Stimulated activated CD4-positive, alpha-beta T cell treated with anti-CD3 and anti-CD28 coated beads, Interleukin-2, amount 100 ng/mL, for 24 hours (primary cell): ENCODE data around the gene CORO1A.
"Not testable (repeated sequence)": the region's sequence is repeated elsewhere in the genome, so short reads cannot be mapped to it uniquely, and the experiment has no call there.

Experiments
- DNase-seq, 2 donors: peaks; one replicate each; pipeline ENCODE4 v3.0.0-alpha.2; 2020

The CORO1A gene

DNA sequence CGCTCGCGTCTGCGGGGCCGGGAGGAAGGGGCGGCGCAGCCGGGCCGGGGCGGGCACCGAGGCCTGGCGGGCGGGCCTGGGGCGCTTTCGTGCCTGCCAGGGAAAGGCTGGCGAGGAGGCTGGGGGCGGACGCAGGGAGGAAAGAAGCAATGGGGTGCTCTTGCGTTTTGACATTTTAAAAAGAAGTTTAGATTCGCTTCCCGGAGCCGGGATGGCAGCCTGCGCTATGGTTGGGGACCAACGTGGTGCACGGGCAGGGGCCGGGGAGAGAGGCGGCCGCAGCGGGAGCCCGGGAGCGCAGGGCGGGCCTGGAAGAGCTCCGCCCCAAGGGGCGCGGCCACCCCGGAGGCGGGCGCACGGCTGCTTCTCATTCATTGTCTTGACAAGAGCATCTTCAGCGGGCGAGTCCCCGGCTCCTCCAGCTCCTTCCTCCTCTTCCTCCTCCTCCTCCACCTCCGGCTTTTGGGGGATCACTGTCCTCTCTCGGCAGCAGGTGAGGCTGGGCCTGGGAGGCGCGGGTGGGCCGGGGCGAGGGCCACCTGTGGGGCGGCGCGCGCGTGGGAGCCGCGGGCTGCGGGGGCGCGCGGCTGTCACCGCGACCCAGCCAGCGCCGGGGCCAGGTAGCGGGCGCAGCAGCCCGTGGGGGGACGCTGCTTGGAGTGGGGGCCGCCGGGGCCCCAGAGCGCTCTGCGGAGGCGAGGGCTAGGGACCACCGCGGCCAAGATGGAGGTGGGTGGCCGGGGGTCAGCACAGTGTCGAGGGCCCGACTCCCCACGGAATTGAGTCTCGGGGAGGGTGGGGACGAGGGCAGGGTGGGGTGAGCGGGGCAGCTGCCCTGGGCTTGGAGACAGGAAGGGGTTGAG lies at the start of gene CORO1A:
Gene CORO1A (plus strand): TSS at position 370 of the 863 bp plus-strand sequence. CDS start 1,608 bp downstream, outside the sequence.
- DNase-seq = peak; percentile 86 to 91

DNA sequence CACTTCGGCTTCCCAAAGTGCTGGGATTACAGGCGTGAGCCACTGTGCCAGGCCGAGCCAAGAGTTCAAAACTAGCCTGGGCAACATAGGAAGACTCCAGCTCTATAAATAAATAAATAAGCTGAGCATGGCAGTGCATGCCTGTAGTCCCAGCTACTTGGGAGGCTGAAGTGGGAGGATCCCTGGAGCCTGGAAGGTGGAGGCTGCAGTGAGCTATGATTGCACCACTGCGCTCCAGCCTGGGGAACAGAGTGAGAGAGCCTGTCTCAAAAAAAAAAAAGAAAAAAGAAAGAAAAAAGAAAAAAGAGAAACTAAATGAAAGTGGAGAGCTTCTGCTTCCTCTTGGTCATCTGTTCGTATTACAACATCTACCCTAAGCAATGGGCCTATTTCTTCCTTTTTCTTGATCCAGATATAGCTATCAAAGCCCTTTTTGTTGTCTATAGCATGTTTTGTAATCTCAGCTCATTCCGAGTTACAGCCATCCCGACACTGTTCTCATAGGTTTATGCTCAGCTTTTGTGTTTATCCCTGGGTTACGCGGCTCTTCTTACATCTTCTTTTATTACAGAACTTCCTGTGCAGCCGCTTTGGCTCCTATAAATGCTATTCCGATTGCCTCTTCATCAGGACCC lies 46.3 kb upstream of the CORO1A start:
- DNase-seq = no peak

DNA sequence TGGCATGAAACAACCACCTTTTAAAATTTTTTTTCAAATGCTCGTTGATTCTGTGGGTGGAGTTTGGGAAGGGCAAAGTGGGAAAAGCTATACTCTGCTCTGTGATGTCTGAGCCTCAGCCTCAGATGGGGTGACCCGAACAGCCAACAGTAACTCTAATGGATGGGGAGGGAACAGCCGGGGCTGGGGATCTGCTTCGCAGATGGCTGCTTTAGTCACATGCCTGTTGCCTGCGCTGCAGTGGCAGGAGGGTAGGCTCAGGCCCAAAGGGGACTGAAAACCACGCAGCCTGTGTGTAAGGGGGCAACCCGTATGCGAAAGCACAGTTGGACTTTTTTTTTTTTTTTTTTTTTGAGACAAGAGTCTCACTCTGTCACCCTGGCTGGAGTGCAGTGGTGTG lies 45.5 kb upstream of the CORO1A start:
- no peak for DNase-seq

DNA sequence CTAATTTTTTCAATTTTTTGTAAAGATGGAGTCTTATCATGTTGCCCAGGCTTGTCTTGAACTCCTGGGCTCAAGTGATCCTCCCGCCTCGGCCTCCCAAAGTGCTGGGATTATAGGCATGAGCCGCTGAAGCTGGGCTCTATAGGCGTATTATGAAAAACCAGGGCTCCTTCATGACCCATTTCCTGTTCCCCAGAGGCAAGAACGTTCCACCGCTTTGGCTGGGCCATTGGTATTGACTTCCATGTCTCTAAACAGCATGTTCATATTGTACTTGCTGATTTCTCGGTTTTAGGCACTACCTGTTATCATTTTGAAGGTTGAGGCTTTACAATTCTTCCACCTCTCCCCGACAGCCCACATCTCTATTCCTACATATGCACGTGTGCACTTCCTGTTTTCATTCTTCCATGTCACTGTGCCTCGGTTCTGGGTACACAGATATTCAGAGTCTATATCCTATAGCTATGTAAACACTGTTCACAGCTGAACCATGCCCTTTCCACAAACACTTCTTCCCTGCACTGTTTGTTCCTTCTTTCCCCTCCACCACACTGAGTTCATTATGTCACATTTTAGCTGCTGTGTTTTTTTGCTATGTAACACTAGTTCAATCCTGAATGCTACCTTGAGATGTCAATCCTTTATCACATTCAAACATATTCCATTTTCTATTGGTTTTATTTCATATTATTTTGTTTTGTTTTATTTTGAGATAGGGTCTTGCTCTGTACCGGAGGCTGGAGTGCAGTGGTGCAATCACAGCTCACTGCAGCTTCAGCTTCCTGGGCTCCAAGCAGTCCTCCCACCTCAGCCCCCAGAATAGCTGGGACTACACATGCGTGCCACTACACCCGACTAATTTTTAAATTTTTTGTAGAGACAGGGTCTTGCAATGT lies 43.6 kb upstream of the CORO1A start:
- DNase-seq = no peak

DNA sequence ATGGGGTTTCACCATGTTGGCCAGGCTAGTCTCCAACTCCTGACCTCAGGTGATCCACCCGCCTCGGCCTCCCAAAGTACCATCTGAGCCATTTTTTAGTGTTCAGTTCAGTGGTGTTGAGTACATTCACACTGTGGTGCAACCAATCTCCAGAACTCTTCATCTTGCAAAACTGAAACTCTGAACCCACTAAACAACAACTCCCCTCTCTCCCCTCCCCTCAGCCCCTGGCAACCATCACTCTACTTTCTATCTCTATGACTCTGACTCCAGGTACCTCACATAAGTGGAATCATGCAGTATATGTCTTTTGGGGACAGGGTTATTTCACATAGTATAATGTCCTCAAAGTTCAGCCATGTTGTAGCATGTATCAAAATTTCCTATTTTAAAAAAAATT lies 41.7 kb upstream of the CORO1A start:
- no peak for DNase-seq

DNA sequence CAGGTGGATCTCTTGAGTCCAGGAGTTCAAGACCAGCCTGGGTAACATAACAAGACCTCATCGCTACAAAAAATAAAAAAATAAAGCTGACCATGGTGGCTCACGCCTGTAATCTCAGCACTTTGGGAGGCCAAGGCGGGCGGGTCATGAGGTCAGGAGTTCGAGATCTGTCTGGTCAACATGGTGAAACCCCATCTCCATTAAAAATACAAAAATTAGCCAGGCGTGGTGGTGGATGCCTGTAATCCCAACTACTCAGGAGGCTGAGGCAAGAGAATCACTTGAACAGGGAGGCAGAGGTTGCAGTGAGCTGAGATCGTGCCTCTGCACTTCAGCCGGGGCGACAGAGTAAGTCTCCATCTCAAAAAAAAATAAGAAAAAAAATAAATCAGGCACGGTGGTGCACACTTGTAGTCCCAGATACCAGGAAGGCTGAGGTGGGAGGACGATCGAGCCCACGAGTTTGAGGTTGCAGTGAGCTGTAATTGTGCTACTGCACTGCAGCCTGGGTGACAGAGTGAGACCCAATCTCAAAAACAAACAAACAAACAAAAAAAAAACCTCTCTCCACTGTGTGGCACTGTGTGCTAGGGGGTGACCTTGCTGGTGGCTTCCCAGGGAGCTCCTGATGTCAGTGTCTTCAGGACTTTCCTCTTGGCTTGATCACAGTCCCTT lies 40.6 kb upstream of the CORO1A start:
- DNase-seq = no peak

DNA sequence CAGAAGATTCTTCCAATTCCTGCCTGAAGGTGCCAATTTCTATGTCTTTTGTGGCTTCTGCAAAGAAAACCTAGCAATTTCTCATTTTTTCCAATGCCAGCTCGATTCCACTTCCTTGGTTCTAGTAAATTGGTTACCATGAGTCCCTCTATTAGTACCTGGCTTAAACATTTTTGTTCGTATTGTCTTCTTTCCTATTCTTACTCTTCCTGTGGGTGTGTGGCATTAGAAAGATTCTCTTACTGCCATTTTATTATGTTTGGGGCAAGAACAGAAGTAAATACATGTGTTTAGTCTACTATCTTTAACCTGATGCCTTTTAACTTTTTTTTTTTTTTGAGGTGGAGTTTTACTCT lies 40.1 kb upstream of the CORO1A start:
- no peak for DNase-seq

DNA sequence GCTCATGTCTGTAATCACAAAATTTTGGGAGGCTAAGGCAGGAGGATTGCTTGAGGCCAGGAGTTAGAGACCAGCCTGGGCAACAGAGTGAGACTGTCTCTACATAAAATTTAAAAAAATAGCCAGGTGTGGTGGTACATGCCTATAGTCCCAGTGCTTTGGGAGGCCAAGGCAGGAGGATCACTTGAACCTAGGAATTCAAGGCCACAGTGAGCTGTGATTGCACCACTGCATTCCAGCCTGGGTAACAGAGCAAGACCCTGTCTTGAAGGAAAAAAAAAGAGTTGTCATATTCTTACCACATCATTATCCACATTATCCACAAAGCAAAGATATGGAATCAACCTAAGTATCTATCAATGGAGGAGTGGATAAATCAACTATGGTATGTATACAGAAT lies 39.4 kb upstream of the CORO1A start:
- DNase-seq = no peak

DNA sequence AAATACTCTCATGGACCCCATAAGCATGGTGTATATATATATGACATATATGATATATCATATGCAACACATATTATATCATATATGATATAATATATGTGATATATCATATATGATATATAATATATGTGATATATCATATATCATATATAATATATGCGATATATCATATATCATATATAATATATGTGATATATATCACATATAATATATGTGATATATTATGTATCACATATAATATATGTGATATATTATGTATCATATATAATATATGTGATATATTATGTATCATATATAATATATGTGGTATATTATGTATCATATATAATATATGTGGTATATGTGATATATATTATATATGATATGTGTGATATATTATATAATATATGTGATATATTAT lies 38.5 kb upstream of the CORO1A start:
- no peak for DNase-seq

DNA sequence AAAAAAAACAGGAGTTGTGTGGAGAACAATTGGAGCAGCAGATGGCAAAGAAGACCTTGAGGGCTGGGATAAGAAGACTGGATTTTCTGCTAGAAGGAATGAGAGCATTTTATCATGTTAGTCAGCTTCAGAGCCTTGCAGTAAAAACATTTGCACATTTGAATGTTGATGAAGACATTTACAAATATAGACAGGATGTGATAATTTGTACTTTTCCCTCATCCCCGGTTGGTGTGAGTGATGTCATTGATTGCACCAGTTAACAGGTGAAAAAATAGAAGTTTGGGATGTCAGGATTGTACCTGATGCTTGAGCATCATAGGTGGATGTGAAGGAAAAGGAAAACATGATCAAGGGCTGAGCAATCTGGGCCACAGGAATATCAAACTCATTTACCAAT lies 37.7 kb upstream of the CORO1A start:
- DNase-seq = no peak

DNA sequence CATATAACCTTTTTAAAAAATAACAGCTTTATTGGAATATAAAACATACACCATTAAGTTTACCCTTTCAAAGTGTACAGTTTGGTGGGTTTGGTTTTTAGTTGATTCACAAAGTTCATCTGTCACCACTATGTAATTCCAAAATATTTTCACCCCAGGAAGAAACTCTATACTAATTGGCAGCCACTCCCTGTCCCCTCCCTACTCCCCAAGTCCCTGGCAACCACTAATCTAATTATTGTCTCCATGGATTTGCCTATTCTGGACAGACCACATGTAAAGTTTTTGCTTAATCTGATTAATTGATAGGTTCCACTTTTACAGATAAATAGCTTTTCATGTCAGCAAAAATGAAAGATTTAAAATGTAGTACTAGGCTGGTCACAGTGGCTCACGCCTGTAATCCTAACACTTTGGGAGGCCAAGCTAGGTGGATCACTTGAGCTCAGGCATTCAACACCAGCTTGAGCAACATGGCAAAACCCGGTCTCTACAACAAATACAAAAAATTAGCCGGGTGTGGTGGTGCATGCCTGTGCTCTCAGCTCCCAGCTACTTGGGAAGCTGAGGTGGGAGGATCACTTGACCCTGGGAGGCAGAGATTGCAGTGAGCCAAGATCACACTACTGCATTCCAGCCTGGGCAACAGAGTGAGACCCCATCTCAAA lies 35.4 kb upstream of the CORO1A start:
- DNase-seq = no peak

DNA sequence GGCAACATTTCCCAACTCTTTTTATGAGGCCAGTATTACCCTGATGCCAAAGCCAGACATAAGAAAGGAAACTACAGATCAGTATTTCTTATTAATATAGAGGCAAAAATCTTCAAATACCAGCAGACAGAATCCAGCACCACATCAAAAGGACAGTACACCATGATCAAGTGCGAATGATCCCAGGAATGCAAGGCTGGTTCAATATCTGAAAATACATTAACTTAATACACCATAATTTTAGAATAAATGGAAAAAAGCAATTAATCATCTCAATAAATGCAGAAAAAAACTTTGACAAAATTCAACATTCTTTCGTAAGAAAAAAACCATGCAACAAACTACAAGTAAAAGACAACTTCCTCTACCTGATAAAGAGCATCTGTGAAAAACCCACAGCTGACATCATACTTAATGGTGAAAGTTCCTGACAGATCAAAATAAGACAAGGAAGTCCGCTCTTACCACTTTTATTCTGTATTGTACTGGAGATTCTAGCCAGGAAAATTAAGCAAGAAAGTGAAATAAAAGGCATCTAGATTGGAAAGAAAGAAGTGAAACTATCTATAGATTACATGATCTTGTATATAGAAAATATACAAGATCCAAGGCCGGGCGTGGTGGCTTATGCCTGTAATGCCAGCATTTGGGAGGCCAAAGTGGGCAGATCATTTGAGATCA lies 34.0 kb upstream of the CORO1A start:
- no peak for DNase-seq

DNA sequence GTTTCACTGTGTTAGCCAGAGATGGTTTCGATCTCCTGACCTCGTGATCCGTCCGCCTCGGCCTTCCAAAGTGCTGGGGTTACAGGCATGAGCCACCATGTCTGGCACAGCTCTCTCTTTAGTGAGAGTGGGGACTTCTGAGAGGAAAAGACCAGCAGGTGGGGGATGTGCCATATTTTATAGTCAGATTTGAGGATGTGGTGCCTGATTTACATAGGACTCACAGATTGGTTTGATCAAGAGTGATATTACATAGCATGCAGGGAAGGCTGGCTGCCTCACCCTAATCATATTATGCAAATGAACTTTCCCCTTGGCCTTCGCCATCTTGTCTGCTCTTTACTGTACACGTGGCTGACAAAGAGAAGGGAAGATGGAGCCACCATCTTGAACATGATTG lies 32.3 kb upstream of the CORO1A start:
- no peak for DNase-seq

DNA sequence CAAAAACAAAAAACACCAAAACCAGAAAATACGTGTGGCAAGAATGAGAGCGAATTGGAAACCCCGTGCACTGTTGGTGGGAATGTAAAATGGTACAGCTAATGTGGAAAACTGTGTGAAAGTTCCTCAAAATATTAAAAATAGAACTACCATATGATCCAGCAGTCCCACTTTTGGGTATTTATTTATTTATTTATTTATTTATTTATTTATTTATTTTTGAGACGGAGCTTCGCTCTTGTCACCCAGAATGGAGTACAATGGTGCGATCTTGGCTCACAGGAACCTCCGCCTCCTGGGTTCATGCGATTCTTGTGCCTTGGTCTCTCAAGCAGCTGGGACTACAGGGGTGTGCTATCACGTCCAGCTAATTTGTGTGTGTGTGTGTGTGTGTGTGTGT lies 30.9 kb upstream of the CORO1A start:
- DNase-seq = no peak

DNA sequence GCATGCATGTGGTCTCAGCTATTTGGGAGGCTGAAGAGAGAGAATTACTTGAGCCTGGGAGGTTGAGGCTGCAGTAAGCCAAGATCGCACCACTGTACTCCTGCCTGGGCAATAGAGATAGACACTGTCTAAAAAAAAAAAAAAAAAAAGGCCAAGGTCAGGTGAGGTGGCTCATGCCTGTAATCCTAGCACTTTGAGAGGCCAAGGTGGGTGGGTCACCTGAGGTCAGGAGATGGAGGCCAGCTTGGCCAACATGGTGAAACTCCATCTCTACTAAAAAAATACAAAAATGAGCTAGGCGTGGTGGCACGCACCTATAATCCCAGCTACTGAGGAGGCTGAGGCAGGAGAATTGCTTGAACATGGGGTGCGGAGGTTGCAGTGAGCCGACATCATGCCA lies 28.2 kb upstream of the CORO1A start:
- DNase-seq = no peak

DNA sequence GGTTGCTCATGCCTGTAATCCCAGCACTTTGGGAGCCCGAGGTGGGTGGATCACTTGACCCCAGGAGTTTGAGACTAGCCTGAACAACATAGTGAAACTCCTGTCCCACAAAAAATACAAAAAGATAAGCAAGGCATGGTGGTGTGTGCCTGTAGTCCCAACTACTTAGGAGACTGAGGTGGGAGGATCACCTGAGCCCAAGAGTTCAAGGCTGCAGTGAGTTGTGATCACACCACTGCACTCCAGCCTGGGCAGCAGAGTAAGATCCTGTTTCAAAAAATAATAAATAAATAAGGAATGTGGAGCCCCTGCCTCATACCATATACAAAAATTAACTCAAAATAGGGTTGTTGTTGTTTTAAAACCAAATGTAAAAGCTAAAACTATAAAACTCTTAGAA lies 26.2 kb upstream of the CORO1A start:
- no peak for DNase-seq

DNA sequence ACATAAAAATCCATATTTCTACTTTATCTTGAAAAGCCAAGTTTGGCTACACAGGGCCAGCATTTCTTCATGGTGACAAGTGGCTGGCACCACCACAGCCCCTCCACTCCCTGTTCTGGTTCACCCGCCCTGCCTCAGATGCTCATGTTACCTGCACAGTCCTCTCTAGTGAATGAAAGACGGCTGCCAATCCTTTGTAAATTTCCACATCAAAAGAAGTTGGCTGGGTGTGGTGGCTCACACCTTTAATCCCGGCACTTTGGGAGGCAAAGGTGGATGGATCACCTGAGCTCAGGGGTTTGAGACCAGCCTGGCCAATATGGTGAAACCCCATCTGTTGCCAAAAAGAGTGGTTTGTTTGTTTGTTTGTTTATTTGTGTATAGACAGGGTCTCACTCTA lies 19.9 kb upstream of the CORO1A start:
- DNase-seq = no peak

DNA sequence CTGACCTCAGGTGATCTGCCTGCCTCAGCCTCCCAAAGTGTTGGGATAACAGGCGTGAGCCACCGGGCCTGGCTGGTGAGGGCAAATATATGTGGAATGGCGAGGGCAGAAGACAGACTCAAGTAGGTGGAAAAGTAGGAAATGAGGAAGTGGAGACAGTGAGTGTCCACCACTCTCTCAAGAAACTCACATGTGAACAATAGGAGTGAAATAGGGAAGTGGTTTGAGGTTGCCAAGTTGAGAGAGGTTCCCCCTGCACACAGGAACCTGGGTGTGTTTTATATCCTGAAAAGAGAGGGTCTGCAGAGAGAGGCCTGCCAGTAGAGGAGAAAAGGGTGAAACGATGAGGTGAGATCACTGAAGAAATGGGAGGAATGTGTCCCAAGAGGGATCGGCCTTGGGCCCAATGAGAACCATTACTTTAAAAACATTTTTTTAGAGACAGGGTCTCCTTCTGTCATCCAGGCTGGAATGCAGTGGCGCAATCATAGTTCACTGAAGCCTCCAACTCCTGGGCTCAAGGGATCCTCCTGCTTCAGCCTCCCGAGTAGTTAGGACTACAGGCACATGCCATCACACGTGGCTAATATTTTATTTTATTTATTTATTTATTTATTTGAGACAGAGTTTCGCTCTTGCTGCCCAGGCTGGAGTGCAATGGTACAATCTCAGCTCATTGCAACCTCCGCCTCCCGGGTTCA lies 17.1 kb upstream of the CORO1A start:
- no peak for DNase-seq

DNA sequence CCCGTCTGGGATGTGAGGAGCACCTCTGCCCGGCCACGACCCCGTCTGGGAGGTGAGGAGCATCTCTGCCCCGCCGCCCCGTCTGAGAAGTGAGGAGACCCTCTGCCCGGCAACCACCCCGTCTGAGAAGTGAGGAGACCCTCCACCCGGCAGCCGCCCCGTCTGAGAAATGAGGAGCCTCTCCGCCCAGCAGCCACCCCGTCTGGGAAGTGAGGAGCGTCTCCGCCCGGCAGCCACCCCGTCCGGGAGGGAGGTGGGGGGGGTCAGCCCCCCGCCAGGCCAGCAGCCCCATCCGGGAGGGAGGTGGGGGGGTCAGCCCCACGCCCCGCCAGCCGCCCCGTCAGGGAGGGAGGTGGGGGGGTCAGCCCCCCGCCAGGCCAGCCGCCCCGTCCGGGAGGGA lies 14.7 kb upstream of the CORO1A start:
- not testable (repeated sequence) for DNase-seq

DNA sequence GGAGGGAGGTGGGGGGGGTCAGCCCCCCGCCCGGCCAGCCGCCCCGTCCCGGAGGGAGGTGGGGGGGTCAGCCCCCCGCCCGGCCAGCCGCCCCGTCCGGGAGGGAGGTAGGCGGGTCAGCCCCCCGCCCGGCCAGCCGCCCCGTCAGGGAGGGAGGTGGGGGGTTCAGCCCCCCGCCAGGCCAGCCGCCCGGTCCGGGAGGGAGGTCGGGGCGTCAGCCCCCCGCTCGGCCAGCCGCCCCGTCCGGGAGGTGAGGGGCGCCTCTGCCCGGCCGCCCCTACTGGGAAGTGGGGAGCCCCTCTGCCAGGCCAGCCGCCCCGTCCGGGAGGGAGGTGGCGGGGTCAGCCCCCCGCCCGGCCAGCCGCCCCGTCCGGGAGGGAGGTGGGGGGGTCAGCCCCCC lies 14.0 kb upstream of the CORO1A start:
- DNase-seq = not testable (repeated sequence)

DNA sequence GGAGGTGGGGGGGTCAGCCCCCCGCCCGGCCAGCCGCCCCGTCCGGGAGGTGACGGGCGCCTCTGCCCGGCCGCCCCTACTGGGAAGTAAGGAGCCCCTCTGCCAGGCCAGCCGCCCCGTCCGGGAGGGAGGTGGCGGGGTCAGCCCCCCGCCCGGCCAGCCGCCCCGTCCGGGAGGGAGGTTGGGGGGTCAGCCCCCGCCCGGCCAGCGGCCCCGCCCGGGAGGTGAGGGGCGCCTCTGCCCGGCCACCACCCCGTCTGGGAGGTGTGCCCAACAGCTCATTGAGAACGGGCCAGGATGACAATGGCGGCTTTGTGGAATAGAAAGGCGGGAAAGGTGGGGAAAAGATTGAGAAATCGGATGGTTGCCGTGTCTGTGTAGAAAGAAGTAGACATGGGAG lies 13.3 kb upstream of the CORO1A start:
- not testable (repeated sequence) for DNase-seq
